K562 (cell line): ENCODE measurements around the gene PRR19. TPM values are rescaled to one million over a fixed set of nuclear protein-coding genes. Genes with fewer than 3 reads are reported as not detected.

Experiments used
- ATF1 ChIP-seq, 2 experiments: fragments of 450-650 bp in 1 of 2; IDR thresholded peaks; 2 replicates each; pipeline ENCODE4 v1.6.1; 2016; ENCODE audit warnings: missing compliant biosample characterization in 1 of 2, missing genetic modification characterization in 1 of 2
- CREB1 ChIP-seq, 2 experiments: sonication (generic) in 1 of 2; formaldehyde crosslinking in 1 of 2; IDR thresholded peaks; 2 replicates each; pipeline versions ENCODE4 v1.6.1 to v1.8.0; 2012 to 2022; ENCODE audit warnings: inconsistent platforms in 1 of 2, mild to moderate bottlenecking in 1 of 2, missing genetic modification reagents in 1 of 2, moderate library complexity in 1 of 2
- FOS ChIP-seq: IDR thresholded peaks from 3 replicates; pipeline ENCODE4 v1.6.1; 2011; ENCODE audit not compliant: insufficient read length; ENCODE audit errors: extremely low read depth
- HBP1 ChIP-seq: fragments of 450-650 bp; formaldehyde crosslinking; IDR thresholded peaks from 2 replicates; pipeline ENCODE4 v1.4.0; 2022; ENCODE audit warnings: missing genetic modification characterization
- HDAC3 ChIP-seq: fragments of 450-650 bp; IDR thresholded peaks from 2 replicates; pipeline ENCODE4 v1.6.1; 2018; ENCODE audit warnings: borderline replicate concordance, mild to moderate bottlenecking, moderate library complexity; ENCODE audit not compliant: partially characterized antibody
- MNT ChIP-seq, 2 experiments: fragments of 450-650 bp; conservative IDR thresholded peaks; 2 replicates each; pipeline ENCODE4 v1.6.1; 2017; ENCODE audit warnings: mild to moderate bottlenecking in 2 of 2, moderate library complexity in 2 of 2
- NFXL1 ChIP-seq: fragments of 450-650 bp; formaldehyde crosslinking; IDR thresholded peaks from 2 replicates; pipeline ENCODE4 v1.4.0; 2021; ENCODE audit warnings: mild to moderate bottlenecking
- NR1H2 ChIP-seq: sonication (generic); formaldehyde crosslinking; IDR thresholded peaks from 2 replicates; pipeline ENCODE4 v1.4.0; 2020; ENCODE audit warnings: mild to moderate bottlenecking, missing genetic modification reagents
- NRF1 ChIP-seq, 2 experiments: fragments of 450-650 bp; IDR thresholded peaks in 1 of 2; conservative IDR thresholded peaks in 1 of 2; 2 replicates each; pipeline ENCODE4 v1.6.1; 2014; ENCODE audit warnings: mild to moderate bottlenecking in 2 of 2
- PKNOX1 ChIP-seq: fragments of 450-650 bp; IDR thresholded peaks from 2 replicates; pipeline ENCODE4 v1.6.1; 2016
- PRDM10 ChIP-seq: fragments of 450-650 bp; IDR thresholded peaks from 2 replicates; pipeline ENCODE4 v1.6.1; 2018; ENCODE audit not compliant: partially characterized antibody
- SIN3B ChIP-seq: fragments of 450-650 bp; IDR thresholded peaks from 2 replicates; pipeline ENCODE4 v1.6.1; 2017; ENCODE audit warnings: low read depth, mild to moderate bottlenecking, moderate library complexity
- XRCC5 ChIP-seq: fragments of 200-400 bp; formaldehyde crosslinking; IDR thresholded peaks from 2 replicates; pipeline ENCODE4 v1.6.1; 2017; ENCODE audit warnings: low read depth, mild to moderate bottlenecking, low read length
- ZNF639 ChIP-seq, 2 experiments: fragments of 200-800 bp in 1 of 2; sonication (Bioruptor generic) in 1 of 2; sonication (generic) in 1 of 2; formaldehyde crosslinking in 1 of 2; IDR thresholded peaks in 1 of 2; conservative IDR thresholded peaks in 1 of 2; 2 replicates each; pipeline versions ENCODE4 v1.5.0 to v1.6.1; 2016 to 2020; ENCODE audit warnings: missing compliant biosample characterization in 1 of 2, missing genetic modification characterization in 1 of 2, missing genetic modification reagents in 1 of 2
- polyA plus RNA-seq, 8 experiments: library from polyadenylated mRNA; depleted of rRNA in 4 of 8; stranded (reverse) in 5 of 8; unstranded in 3 of 8; fragments of >200 nt; fragmentation: Nextera tagmentation in 2 of 8; fragmentation: Illumina TruSeq in 1 of 8; extraction: Ambion mirVana in 2 of 8; extraction: Trizol in 1 of 8; gene quantifications; 2 replicates each; pipeline versions ENCODE4 v1.2.1 to v1.2.3, GENCODE V29; 2011 to 2014; ENCODE audit warnings: inconsistent platforms in 1 of 8, missing spikeins in 1 of 8
- total RNA-seq, 7 experiments: library from RNA; depleted of rRNA in 6 of 7; stranded (reverse); fragments of >200 nt in 6 of 7; fragmentation: Illumina TruSeq in 2 of 7; extraction: Trizol in 2 of 7; gene quantifications; 2 replicates each; pipeline versions ENCODE4 v1.2.1 to v1.2.3, GENCODE V29; 2011 to 2021; ENCODE audit warnings: low replicate concordance in 1 of 7

PRR19 gene
- total and polyA plus RNA-seq, 9 of the 15 experiments (the other 6 are each of a cell fraction or from before 2014, with no cell fraction given) = 0.10 to 1.6 (median 0.54) TPM

- TF ChIP-seq PKNOX1 = no peak
- TF ChIP-seq CREB1 (IDR thresholded peaks at IDR 0.05) = no peak
- 0 out of 2 replicates have a peak, but pooled peaks have one; percentile 16 for TF ChIP-seq CREB1 (CRISPR knock-in tag; IDR thresholded peaks at IDR 0.05)
- TF ChIP-seq HBP1 = 0 out of 2 replicates have a peak, but pooled peaks have one; percentile 37
- no peak for TF ChIP-seq NFXL1 (CRISPR knock-in tag)
- TF ChIP-seq SIN3B = no peak
- TF ChIP-seq ZNF639 (CRISPR knock-in tag; conservative IDR thresholded peaks at IDR 0.05 in 1 of 2, IDR thresholded peaks at IDR 0.05 in 1 of 2) = 0 out of 4 replicates have a peak, but pooled peaks of 1 of the 2 experiments have one; percentile 43
- TF ChIP-seq NR1H2 (CRISPR knock-in tag) = no peak
- TF ChIP-seq HDAC3 = no peak
- TF ChIP-seq FOS = no peak
- 0 out of 2 replicates have a peak, but pooled peaks have one; percentile 48 for TF ChIP-seq XRCC5
- TF ChIP-seq PRDM10 = peak; percentile 59
- peak; percentile 76 to 81 for TF ChIP-seq NRF1 (conservative IDR thresholded peaks at IDR 0.05 in 1 of 2, IDR thresholded peaks at IDR 0.05 in 1 of 2)
- no peak for TF ChIP-seq ATF1 (CRISPR knock-in tag; IDR thresholded peaks at IDR 0.05)
- 0 out of 2 replicates have a peak, but pooled peaks have one; percentile 14 for TF ChIP-seq ATF1 (tag; IDR thresholded peaks at IDR 0.05)
- TF ChIP-seq MNT (conservative IDR thresholded peaks at IDR 0.05) = peak in 1 of 2 experiments; percentile 59; a peak in 2 of 4 replicates
These were observed 11.3 kb downstream of the PRR19 start, which contains the start of gene TMEM145 (continued) for GRCh38 chr19:42313096-42313839.
